ENCODE data around the gene LSP1.

The LSP1 gene

GRCh38 chr11:1863352-1864216 lies 10.7 kb downstream of the LSP1 start:
- Histone ChIP-seq H3K79me1 (ENCODE audit: low read length) (no peaks in the 10 kb centered on the region), H2BK5ac (ENCODE audit: low read length) (no peak overlapping the region), H4K5ac (ENCODE audit: low read length) (no peak overlapping the region), H3K27ac (ENCODE audit: low read depth, low read length) (no peak overlapping the region), H3K23ac (ENCODE audit: low read length) (no peak overlapping the region), H2BK15ac (replicated peaks; ENCODE audit: low read depth) (no peak overlapping the region), H3K4me1 (ENCODE audit: control insufficient read depth, low read depth, low read length) (no peaks in the 10 kb centered on the region), H3K27me3 (ENCODE audit: insufficient read depth, low read length, poor library complexity) (no peaks in the 10 kb centered on the region), H2BK120ac (ENCODE audit: low read depth, low read length) (no peak overlapping the region), H3K9ac (ENCODE audit: low read length) (no peak overlapping the region), H3K4me2 (ENCODE audit: low read length) (no peak overlapping the region), H3K56ac (ENCODE audit: low read length) (no peak overlapping the region), H2AK5ac (ENCODE audit: low read length) (no peak overlapping the region), H3K18ac (ENCODE audit: low read length) (no peak overlapping the region), H3K4ac (ENCODE audit: low read depth, low read length) (no peak overlapping the region), H4K8ac (ENCODE audit: low read depth, low read length) (no peak overlapping the region), H3K4me3 (ENCODE audit: low read length) (no peak overlapping the region), H3K36me3 (ENCODE audit: control insufficient read depth, insufficient read depth, low read length) (no peaks in the 10 kb centered on the region), H3K79me2 (ENCODE audit: control insufficient read depth, insufficient read depth, low read length) (no peaks in the 10 kb centered on the region)
- peak; percentile 86 for DNase-seq
- no CpG with 5 or more reads among the region's 27 CpGs for WGBS (ENCODE audit: extremely low coverage, insufficient coverage, low lambda C conversion rate)

DNA sequence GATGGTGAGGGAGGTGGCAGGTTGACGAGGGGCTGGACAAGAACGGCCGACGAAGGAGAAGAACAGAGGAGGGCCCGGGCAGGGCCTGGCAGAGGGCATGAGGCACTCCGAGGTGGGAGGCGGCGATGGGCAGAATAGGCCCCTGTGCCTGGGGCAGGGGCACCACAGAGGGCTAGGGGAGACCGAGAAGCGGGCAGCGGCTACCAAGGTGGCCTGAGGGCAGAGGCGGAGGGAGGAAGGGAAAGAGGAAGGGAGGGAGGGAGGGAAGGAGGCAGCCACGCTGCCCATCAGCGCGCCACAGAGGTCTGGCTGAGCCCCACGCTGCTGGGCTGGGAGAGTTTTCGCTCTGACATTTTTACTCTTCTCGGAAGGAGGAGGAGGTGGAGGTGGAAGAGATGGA lies 11.3 kb downstream of the LSP1 start:
- no peak overlapping the region for H2BK5ac ChIP-seq (ENCODE audit: low read length)
- H3K4ac ChIP-seq (ENCODE audit: low read depth, low read length), result no peak overlapping the region
- H3K27me3 ChIP-seq (ENCODE audit: insufficient read depth, low read length, poor library complexity), result no peaks in the 10 kb centered on the region
- no peaks in the 10 kb centered on the region for H3K79me2 ChIP-seq (ENCODE audit: control insufficient read depth, insufficient read depth, low read length)
- no peak overlapping the region for H2BK15ac ChIP-seq (replicated peaks; ENCODE audit: low read depth)
- no peak overlapping the region for H3K56ac ChIP-seq (ENCODE audit: low read length)
- no peak overlapping the region for H2BK120ac ChIP-seq (ENCODE audit: low read depth, low read length)
- H3K4me1 ChIP-seq (ENCODE audit: control insufficient read depth, low read depth, low read length), result no peaks in the 10 kb centered on the region
- H3K9ac ChIP-seq (ENCODE audit: low read length), result no peak overlapping the region
- no peak overlapping the region for H3K4me3 ChIP-seq (ENCODE audit: low read length)
- H2AK5ac ChIP-seq (ENCODE audit: low read length), result no peak overlapping the region
- H3K79me1 ChIP-seq (ENCODE audit: low read length), result no peaks in the 10 kb centered on the region
- H3K27ac ChIP-seq (ENCODE audit: low read depth, low read length), result no peak overlapping the region
- no peak overlapping the region for H3K23ac ChIP-seq (ENCODE audit: low read length)
- H3K4me2 ChIP-seq (ENCODE audit: low read length), result no peak overlapping the region
- no peak for DNase-seq
- H4K5ac ChIP-seq (ENCODE audit: low read length), result no peak overlapping the region
- WGBS (ENCODE audit: extremely low coverage, insufficient coverage, low lambda C conversion rate), result no CpG with 5 or more reads among the region's 18 CpGs
- H4K8ac ChIP-seq (ENCODE audit: low read depth, low read length), result no peak overlapping the region
- no peaks in the 10 kb centered on the region for H3K36me3 ChIP-seq (ENCODE audit: control insufficient read depth, insufficient read depth, low read length)
- H3K18ac ChIP-seq (ENCODE audit: low read length), result no peak overlapping the region

- no peak overlapping the region for H3K18ac ChIP-seq (ENCODE audit: low read length)
- H3K27ac ChIP-seq (ENCODE audit: low read depth, low read length), result no peak overlapping the region
These were observed 12.2 kb downstream of the LSP1 start for GRCh38 chr11:1864831-1865665.

GRCh38 chr11:1866226-1866625 lies 13.3 kb downstream of the LSP1 start:
- H3K27me3 ChIP-seq (ENCODE audit: insufficient read depth, low read length, poor library complexity), result no peaks in the 10 kb centered on the region
- H3K79me2 ChIP-seq (ENCODE audit: control insufficient read depth, insufficient read depth, low read length), result no peaks in the 10 kb centered on the region
- H3K56ac ChIP-seq (ENCODE audit: low read length), result no peak overlapping the region
- no peak overlapping the region for H2BK120ac ChIP-seq (ENCODE audit: low read depth, low read length)
- no peak overlapping the region for H3K9ac ChIP-seq (ENCODE audit: low read length)
- WGBS (ENCODE audit: extremely low coverage, insufficient coverage, low lambda C conversion rate), result no CpG with 5 or more reads among the region's 8 CpGs
- H3K4me1 ChIP-seq (ENCODE audit: control insufficient read depth, low read depth, low read length), result no peaks in the 10 kb centered on the region
- no peak overlapping the region for H3K27ac ChIP-seq (ENCODE audit: low read depth, low read length)
- H3K79me1 ChIP-seq (ENCODE audit: low read length), result no peaks in the 10 kb centered on the region
- H2AK5ac ChIP-seq (ENCODE audit: low read length), result no peak overlapping the region
- DNase-seq, result no peak
- no peak overlapping the region for H3K4ac ChIP-seq (ENCODE audit: low read depth, low read length)
- no peak overlapping the region for H4K5ac ChIP-seq (ENCODE audit: low read length)
- H3K36me3 ChIP-seq (ENCODE audit: control insufficient read depth, insufficient read depth, low read length), result no peaks in the 10 kb centered on the region
- H3K4me2 ChIP-seq (ENCODE audit: low read length), result no peak overlapping the region
- no peak overlapping the region for H4K8ac ChIP-seq (ENCODE audit: low read depth, low read length)
- no peak overlapping the region for H2BK15ac ChIP-seq (replicated peaks; ENCODE audit: low read depth)
- no peak overlapping the region for H3K4me3 ChIP-seq (ENCODE audit: low read length)
- no peak overlapping the region for H3K23ac ChIP-seq (ENCODE audit: low read length)
- no peak overlapping the region for H2BK5ac ChIP-seq (ENCODE audit: low read length)
- no peak overlapping the region for H3K18ac ChIP-seq (ENCODE audit: low read length)

More at GRCh38 chr11:1864831-1865665, 12.2 kb downstream of the LSP1 start:
- Histone ChIP-seq H3K4me3 (ENCODE audit: low read length) (no peak overlapping the region), H2BK120ac (ENCODE audit: low read depth, low read length) (no peak overlapping the region), H3K4me1 (ENCODE audit: control insufficient read depth, low read depth, low read length) (no peaks in the 10 kb centered on the region), H3K4me2 (ENCODE audit: low read length) (no peak overlapping the region), H3K56ac (ENCODE audit: low read length) (no peak overlapping the region), H3K23ac (ENCODE audit: low read length) (no peak overlapping the region), H2AK5ac (ENCODE audit: low read length) (no peak overlapping the region), H3K4ac (ENCODE audit: low read depth, low read length) (no peak overlapping the region), H3K79me1 (ENCODE audit: low read length) (no peaks in the 10 kb centered on the region), H3K36me3 (ENCODE audit: control insufficient read depth, insufficient read depth, low read length) (no peaks in the 10 kb centered on the region), H4K5ac (ENCODE audit: low read length) (no peak overlapping the region), H2BK15ac (replicated peaks; ENCODE audit: low read depth) (no peak overlapping the region), H3K9ac (ENCODE audit: low read length) (no peak overlapping the region), H4K8ac (ENCODE audit: low read depth, low read length) (no peak overlapping the region), H2BK5ac (ENCODE audit: low read length) (no peak overlapping the region), H3K27me3 (ENCODE audit: insufficient read depth, low read length, poor library complexity) (no peaks in the 10 kb centered on the region), H3K79me2 (ENCODE audit: control insufficient read depth, insufficient read depth, low read length) (no peaks in the 10 kb centered on the region)
- no peak for DNase-seq
- no CpG with 5 or more reads among the region's 30 CpGs for WGBS (ENCODE audit: extremely low coverage, insufficient coverage, low lambda C conversion rate)

GRCh38 chr11:1866776-1867175 lies 13.9 kb downstream of the LSP1 start:
- no peak overlapping the region for H2AK5ac ChIP-seq (ENCODE audit: low read length)

More at GRCh38 chr11:1866776-1867175, 13.9 kb downstream of the LSP1 start:
- Histone ChIP-seq H3K27me3 (ENCODE audit: insufficient read depth, low read length, poor library complexity) (no peaks in the 10 kb centered on the region), H3K36me3 (ENCODE audit: control insufficient read depth, insufficient read depth, low read length) (no peaks in the 10 kb centered on the region), H3K4me1 (ENCODE audit: control insufficient read depth, low read depth, low read length) (no peaks in the 10 kb centered on the region), H3K27ac (ENCODE audit: low read depth, low read length) (no peak overlapping the region), H3K79me2 (ENCODE audit: control insufficient read depth, insufficient read depth, low read length) (no peaks in the 10 kb centered on the region), H3K56ac (ENCODE audit: low read length) (no peak overlapping the region), H2BK120ac (ENCODE audit: low read depth, low read length) (no peak overlapping the region), H4K8ac (ENCODE audit: low read depth, low read length) (no peak overlapping the region), H3K4me3 (ENCODE audit: low read length) (no peak overlapping the region), H3K23ac (ENCODE audit: low read length) (no peak overlapping the region), H3K79me1 (ENCODE audit: low read length) (no peaks in the 10 kb centered on the region), H3K4me2 (ENCODE audit: low read length) (no peak overlapping the region), H3K18ac (ENCODE audit: low read length) (no peak overlapping the region), H4K5ac (ENCODE audit: low read length) (no peak overlapping the region), H2BK5ac (ENCODE audit: low read length) (no peak overlapping the region), H2BK15ac (replicated peaks; ENCODE audit: low read depth) (no peak overlapping the region), H3K9ac (ENCODE audit: low read length) (no peak overlapping the region), H3K4ac (ENCODE audit: low read depth, low read length) (no peak overlapping the region)
- WGBS (ENCODE audit: extremely low coverage, insufficient coverage, low lambda C conversion rate), result no CpG with 5 or more reads among the region's 15 CpGs
- no peak for DNase-seq

Data from mesendoderm (in vitro differentiated cells).